K562 (cell line): Measurements from ENCODE around the gene ADRA2B. TPM values are rescaled to one million over a fixed set of nuclear protein-coding genes. Genes with fewer than 3 reads are reported as not detected.

Source experiments
- ARID4B ChIP-seq: sonication (generic); formaldehyde crosslinking; IDR thresholded peaks from 2 replicates; pipeline ENCODE4 v1.8.0; 2022; ENCODE audit warnings: mild to moderate bottlenecking, missing genetic modification reagents
- EWSR1 ChIP-seq: fragments of 450-650 bp; IDR thresholded peaks from 2 replicates; pipeline ENCODE4 v1.6.1; 2018; ENCODE audit warnings: borderline replicate concordance, mild to moderate bottlenecking, low read depth, moderate library complexity; ENCODE audit not compliant: partially characterized antibody
- POLR2H ChIP-seq: IDR thresholded peaks from 2 replicates; pipeline ENCODE4 v1.6.1; 2016; ENCODE audit warnings: missing genetic modification characterization, low read depth, mild to moderate bottlenecking, control low read depth, missing compliant biosample characterization, moderate library complexity
- ZNF384 ChIP-seq: IDR thresholded peaks from 2 replicates; pipeline ENCODE4 v1.6.1; 2012; ENCODE audit warnings: low read depth, low read length, improper control_type of control experiment
- polyA plus RNA-seq, 8 experiments: library from polyadenylated mRNA; depleted of rRNA in 4 of 8; stranded (reverse) in 5 of 8; unstranded in 3 of 8; fragments of >200 nt; fragmentation: Nextera tagmentation in 2 of 8; fragmentation: Illumina TruSeq in 1 of 8; extraction: Ambion mirVana in 2 of 8; extraction: Trizol in 1 of 8; gene quantifications; 2 replicates each; pipeline versions ENCODE4 v1.2.1 to v1.2.3, GENCODE V29; 2011 to 2014; ENCODE audit warnings: inconsistent platforms in 1 of 8, missing spikeins in 1 of 8
- total RNA-seq, 7 experiments: library from RNA; depleted of rRNA in 6 of 7; stranded (reverse); fragments of >200 nt in 6 of 7; fragmentation: Illumina TruSeq in 2 of 7; extraction: Trizol in 2 of 7; gene quantifications; 2 replicates each; pipeline versions ENCODE4 v1.2.1 to v1.2.3, GENCODE V29; 2011 to 2021; ENCODE audit warnings: low replicate concordance in 1 of 7

Gene ADRA2B
- total and polyA plus RNA-seq, 9 of the 15 experiments (the other 6 are each of a cell fraction or from before 2014, with no cell fraction given), result not detected

DNA sequence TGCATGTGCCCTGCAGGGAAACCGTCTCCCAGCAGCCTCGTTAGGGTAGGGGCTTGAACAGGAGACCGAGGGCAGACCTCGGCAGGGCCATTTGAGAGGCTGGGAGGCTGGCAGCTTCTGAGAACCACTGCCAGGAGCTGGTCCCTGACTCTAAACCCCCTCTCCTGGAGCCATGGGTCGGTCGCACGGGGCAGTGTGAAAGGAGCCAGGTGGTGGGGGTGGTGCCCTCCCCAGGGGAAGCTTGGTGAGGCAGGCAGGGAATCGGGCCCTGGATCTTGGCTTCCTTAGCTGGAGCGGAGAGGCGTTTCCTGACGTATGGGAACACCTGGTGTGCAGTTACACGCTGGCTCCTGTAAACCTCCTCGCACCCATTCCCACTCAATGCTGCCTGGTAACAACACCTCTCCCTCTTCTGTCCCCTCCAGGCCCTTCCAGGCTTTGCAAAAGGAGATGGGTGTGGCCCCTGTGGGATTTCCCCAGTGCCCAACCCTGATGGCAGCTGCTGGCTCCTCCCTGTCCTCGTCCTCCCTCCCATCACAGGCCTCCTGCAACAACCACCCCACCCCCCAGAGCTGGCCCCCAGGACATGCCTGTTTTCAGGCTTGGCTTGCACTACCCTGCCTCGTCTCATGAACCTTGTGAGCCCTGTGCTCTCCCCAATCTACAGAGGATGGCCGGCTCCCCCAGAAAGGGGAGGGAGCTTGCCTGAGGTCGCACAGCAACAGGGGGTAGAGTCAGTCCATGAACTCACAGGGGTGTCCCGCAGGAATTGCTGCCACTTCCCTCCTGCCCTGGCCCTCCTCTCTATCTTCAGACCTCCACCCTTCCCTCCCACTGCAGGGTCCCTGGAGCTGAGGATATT is 24.4 kb downstream of the ADRA2B start (continued):
- TF ChIP-seq ARID4B (no peak), ZNF384 (no peak), POLR2H (tag) (no peak), EWSR1 (no peak)
